Glutamatergic neuron (in vitro differentiated cells): ENCODE results near the gene POGLUT2. TPM values are rescaled to one million over a fixed set of nuclear protein-coding genes. Genes with fewer than 3 reads are reported as not detected.

Source experiments
- DNase-seq: peaks from one replicate; pipeline ENCODE4 v3.0.0; 2022
- H3K27ac Mint-ChIP-seq: one replicate; pipeline ENCODE4 v1.8.0; 2020; ENCODE audit warnings: mild to moderate bottlenecking, mixed read lengths, inconsistent platforms; ENCODE audit not compliant: unreplicated experiment
- H3K27me3 Mint-ChIP-seq: one replicate; pipeline ENCODE4 v1.8.0; 2020; ENCODE audit warnings: mild to moderate bottlenecking, moderate library complexity, mixed read lengths, inconsistent platforms; ENCODE audit not compliant: unreplicated experiment
- H3K36me3 Mint-ChIP-seq: one replicate; pipeline ENCODE4 v1.8.0; 2020; ENCODE audit warnings: mild to moderate bottlenecking, mixed read lengths, inconsistent platforms; ENCODE audit not compliant: unreplicated experiment
- H3K4me1 Mint-ChIP-seq: one replicate; pipeline ENCODE4 v1.8.0; 2020; ENCODE audit warnings: mild to moderate bottlenecking, low read depth, mixed read lengths, inconsistent platforms; ENCODE audit not compliant: unreplicated experiment
- H3K4me3 Mint-ChIP-seq: one replicate; pipeline ENCODE4 v1.8.0; 2020; ENCODE audit warnings: mild to moderate bottlenecking, mixed read lengths, inconsistent platforms; ENCODE audit not compliant: unreplicated experiment
- H3K9me3 Mint-ChIP-seq: one replicate; pipeline ENCODE4 v1.8.0; 2020; ENCODE audit warnings: mild to moderate bottlenecking, moderate library complexity, mixed read lengths, inconsistent platforms; ENCODE audit not compliant: unreplicated experiment
- total RNA-seq: library from RNA; stranded (reverse); fragmentation: NEBNext Ultra II Directional; extraction: Animal tissue kit (Norgen Biotek cat#: 25700); gene quantifications from one replicate; pipeline ENCODE4 v1.2.1, GENCODE V29; 2021; ENCODE audit not compliant: unreplicated experiment
- TF ChIP-seq, protein P1 (sequence below): fragments of 200-600 bp; sonication (generic); IDR thresholded peaks from one replicate; pipeline ENCODE4 v1.5.0; 2021; ENCODE audit not compliant: partially characterized antibody, unreplicated experiment

POGLUT2 gene
- total RNA-seq, 1 donor from 2014 or later = 17.5 TPM

- Mint-ChIP-seq H3K27me3 (peaks cover 3% of the 10 kb centered on the region), H3K9me3 (no peaks in the 10 kb centered on the region), H3K27ac (peak overlapping the region; percentile 89), H3K4me3 (peak overlapping the region; percentile 96), H3K36me3 (no peaks in the 10 kb centered on the region), H3K4me1 (peaks cover 4% of the 10 kb centered on the region)
- TF ChIP-seq, protein P1, sequence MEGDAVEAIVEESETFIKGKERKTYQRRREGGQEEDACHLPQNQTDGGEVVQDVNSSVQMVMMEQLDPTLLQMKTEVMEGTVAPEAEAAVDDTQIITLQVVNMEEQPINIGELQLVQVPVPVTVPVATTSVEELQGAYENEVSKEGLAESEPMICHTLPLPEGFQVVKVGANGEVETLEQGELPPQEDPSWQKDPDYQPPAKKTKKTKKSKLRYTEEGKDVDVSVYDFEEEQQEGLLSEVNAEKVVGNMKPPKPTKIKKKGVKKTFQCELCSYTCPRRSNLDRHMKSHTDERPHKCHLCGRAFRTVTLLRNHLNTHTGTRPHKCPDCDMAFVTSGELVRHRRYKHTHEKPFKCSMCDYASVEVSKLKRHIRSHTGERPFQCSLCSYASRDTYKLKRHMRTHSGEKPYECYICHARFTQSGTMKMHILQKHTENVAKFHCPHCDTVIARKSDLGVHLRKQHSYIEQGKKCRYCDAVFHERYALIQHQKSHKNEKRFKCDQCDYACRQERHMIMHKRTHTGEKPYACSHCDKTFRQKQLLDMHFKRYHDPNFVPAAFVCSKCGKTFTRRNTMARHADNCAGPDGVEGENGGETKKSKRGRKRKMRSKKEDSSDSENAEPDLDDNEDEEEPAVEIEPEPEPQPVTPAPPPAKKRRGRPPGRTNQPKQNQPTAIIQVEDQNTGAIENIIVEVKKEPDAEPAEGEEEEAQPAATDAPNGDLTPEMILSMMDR = no peak
- no peak for DNase-seq
These were observed 24.6 kb downstream of the POGLUT2 start for GRCh38 chr13:102774214-102774568.

DNA sequence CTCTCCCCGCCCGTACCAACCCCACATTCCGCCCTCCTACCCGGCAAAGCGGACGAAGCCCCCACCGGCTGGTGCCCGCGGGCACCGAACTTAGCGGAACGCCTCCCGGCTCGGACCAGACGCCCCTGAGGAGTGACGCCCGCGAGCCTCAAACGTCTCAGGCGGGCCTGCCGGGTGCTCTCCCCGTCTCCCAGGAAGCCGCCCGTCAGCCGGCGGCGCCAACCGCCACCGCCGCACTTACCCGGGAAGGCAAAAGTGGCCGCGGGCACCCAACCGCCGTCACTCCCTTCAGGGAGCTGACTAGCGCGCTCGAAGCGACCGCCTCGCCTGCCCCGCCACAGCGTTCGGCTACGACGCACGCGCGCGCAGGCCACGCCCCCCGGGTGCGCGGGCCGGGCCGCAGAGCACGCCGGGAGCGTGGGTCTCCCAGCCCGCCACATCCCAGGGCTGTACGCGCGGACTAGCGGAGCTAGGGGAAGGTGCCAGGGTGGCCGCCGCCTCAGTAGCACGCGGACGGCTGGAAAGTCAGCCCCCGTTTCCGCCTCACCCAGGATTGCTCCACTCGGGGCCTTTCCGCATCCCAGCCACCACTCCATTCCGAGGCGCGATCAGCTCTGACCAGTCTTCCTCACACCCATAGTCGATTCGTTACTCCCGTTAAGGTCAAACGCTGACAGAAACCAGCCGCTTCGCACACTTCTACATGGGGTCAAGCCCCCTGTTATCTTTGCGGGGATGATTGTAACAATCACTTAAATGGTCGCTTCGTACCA, 25.1 kb downstream of the POGLUT2 start, which contains the start of gene TEX30:
TEX30 (minus strand) TSS at position 346 of the 773 bp plus-strand sequence. CDS start 3,760 bp downstream, outside the sequence.
- Mint-ChIP-seq H3K27ac (peak within 1 kb of the TSS; percentile 89), H3K4me3 (peak within 1 kb of the TSS; percentile 96), H3K27me3 (peaks cover 3% of the 10 kb centered on the region), H3K9me3 (no peaks in the 10 kb centered on the region), H3K36me3 (no peaks in the 10 kb centered on the region), H3K4me1 (peaks cover 4% of the 10 kb centered on the region)
- TF ChIP-seq, protein P1 = no peak
- peak; percentile 87 for DNase-seq

DNA sequence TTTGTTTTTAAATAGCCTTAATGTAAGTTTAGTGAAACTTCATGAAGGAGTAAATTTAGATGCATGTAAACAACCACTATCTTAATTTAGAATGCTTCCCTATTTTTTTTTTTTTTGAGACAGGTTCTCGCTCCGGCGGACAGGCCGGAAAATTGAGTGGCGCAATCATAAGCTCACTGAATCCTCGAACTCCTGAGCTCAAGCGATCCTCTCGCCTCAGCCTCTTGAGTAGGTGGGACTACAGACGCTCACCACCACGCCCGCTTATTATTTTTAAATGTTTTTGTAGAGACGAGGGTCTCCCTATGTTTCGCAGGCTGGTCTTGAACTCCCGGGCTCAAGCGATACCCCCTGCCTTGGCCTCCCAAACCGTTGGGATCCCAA, 26.7 kb downstream of the POGLUT2 start:
- H3K27me3 Mint-ChIP-seq = peaks cover 3% of the 10 kb centered on the region
- no peak overlapping the region for H3K27ac Mint-ChIP-seq
- peaks cover 4% of the 10 kb centered on the region for H3K4me1 Mint-ChIP-seq
- TF ChIP-seq, protein P1 = no peak
- H3K36me3 Mint-ChIP-seq = no peaks in the 10 kb centered on the region
- no peak overlapping the region for H3K4me3 Mint-ChIP-seq
- no peaks in the 10 kb centered on the region for H3K9me3 Mint-ChIP-seq
- no peak for DNase-seq

DNA sequence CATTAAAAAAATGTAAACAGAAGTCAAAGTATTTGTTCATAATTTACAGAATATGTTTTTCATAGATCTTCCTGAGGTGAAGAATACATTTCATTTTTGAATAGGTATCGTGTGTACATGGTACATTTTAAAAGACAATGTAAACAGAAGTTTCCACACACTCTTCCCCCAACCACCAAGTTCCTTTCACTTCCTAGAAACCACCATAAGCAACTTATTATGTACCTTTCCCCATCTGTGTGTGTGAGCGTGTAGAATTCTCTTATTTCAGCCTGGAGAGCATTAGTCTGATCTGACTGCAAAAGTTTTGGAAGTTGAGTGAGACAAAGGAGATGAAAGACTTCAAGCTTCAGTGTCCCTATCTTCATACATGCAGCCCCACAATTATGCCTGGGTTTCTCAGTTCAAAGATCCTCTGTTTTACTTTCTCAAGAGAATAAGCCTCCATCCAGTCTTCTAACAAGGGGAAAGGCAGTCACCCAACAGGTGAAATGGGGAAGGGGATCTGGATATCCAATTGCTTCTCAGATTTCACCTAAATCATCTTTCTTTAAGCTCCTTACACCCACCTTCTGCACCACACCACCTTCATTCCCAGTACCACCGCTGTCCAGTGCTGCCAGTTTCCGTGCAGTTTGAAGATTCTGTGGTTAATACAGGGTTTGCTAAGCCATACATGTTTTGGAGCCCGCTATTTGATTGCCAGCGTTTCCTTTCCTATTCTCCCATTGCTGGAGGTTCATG, 27.3 kb downstream of the POGLUT2 start:
- peaks cover 4% of the 10 kb centered on the region for H3K4me1 Mint-ChIP-seq
- no peak overlapping the region for H3K4me3 Mint-ChIP-seq
- H3K27ac Mint-ChIP-seq = no peak overlapping the region
- no peaks in the 10 kb centered on the region for H3K9me3 Mint-ChIP-seq
- TF ChIP-seq, protein P1 = no peak
- H3K36me3 Mint-ChIP-seq = no peaks in the 10 kb centered on the region
- peaks cover 3% of the 10 kb centered on the region for H3K27me3 Mint-ChIP-seq
- DNase-seq = no peak

GRCh38 chr13:102770435-102770834, 28.3 kb downstream of the POGLUT2 start:
- Mint-ChIP-seq H3K4me3 (no peak overlapping the region), H3K4me1 (peaks cover 4% of the 10 kb centered on the region), H3K27me3 (peaks cover 3% of the 10 kb centered on the region), H3K27ac (no peak overlapping the region), H3K36me3 (no peaks in the 10 kb centered on the region), H3K9me3 (no peaks in the 10 kb centered on the region)
- DNase-seq = no peak
- TF ChIP-seq, protein P1 = no peak
